IPS-18a (cell line): ENCODE data around the gene GPR4.
"Not testable (repeated sequence)": the region's sequence is repeated elsewhere in the genome, so short reads cannot be mapped to it uniquely, and the experiment has no call there.

Experiments used
- H3K27ac ChIP-seq: one replicate; pipeline ENCODE4 v1.5.1; 2013; ENCODE audit warnings: low read length
- H3K27me3 ChIP-seq: one replicate; pipeline ENCODE4 v1.6.1; 2013; ENCODE audit warnings: mild to moderate bottlenecking, low read length; ENCODE audit not compliant: control insufficient read depth, insufficient read depth
- H3K36me3 ChIP-seq: one replicate; pipeline ENCODE4 v1.6.1; 2013; ENCODE audit warnings: low read depth, low read length; ENCODE audit not compliant: control insufficient read depth
- H3K4me1 ChIP-seq: one replicate; pipeline ENCODE4 v1.6.1; 2013; ENCODE audit warnings: low read depth, low read length; ENCODE audit not compliant: control insufficient read depth
- H3K4me3 ChIP-seq: one replicate; pipeline ENCODE4 v1.5.1; 2013; ENCODE audit warnings: low read length
- H3K9ac ChIP-seq: one replicate; pipeline ENCODE4 v1.6.1; 2013; ENCODE audit warnings: mild to moderate bottlenecking, low read length, moderate library complexity
- H3K9me3 ChIP-seq: one replicate; pipeline ENCODE4 v1.6.1; 2013; ENCODE audit warnings: low read depth, low read length; ENCODE audit not compliant: control insufficient read depth

Gene GPR4

GRCh38 chr19:45616704-45617017 lies 14.6 kb upstream of the GPR4 start:
- Histone ChIP-seq H3K27me3 (no peaks in the 10 kb centered on the region), H3K4me3 (peak overlapping the region; percentile 78), H3K4me1 (no peaks in the 10 kb centered on the region), H3K9ac (peak overlapping the region; percentile 74), H3K36me3 (peaks cover 6% of the 10 kb centered on the region), H3K27ac (peak overlapping the region; percentile 54), H3K9me3 (no peaks in the 10 kb centered on the region)

- peaks cover 6% of the 10 kb centered on the region for H3K36me3 ChIP-seq
- no peaks in the 10 kb centered on the region for H3K27me3 ChIP-seq
- no peaks in the 10 kb centered on the region for H3K4me1 ChIP-seq
- H3K9ac ChIP-seq = peak overlapping the region; percentile 74
- peak overlapping the region; percentile 80 for H3K27ac ChIP-seq
- H3K9me3 ChIP-seq = no peaks in the 10 kb centered on the region
- H3K4me3 ChIP-seq = peak overlapping the region; percentile 81
Observed at GRCh38 chr19:45615795-45616703, 14.0 kb upstream of the GPR4 start.

- H3K36me3 ChIP-seq, H3K4me1 ChIP-seq, H3K27ac ChIP-seq, H3K9me3 ChIP-seq, H3K9ac ChIP-seq, H3K27me3 ChIP-seq, H3K4me3 ChIP-seq: not testable (repeated sequence)
Observed at GRCh38 chr19:45615056-45615455, 13.0 kb upstream of the GPR4 start.

- no peaks in the 10 kb centered on the region for H3K4me1 ChIP-seq
- H3K9me3 ChIP-seq = no peaks in the 10 kb centered on the region
- peaks cover 6% of the 10 kb centered on the region for H3K36me3 ChIP-seq
- H3K4me3 ChIP-seq = no peak overlapping the region
- no peaks in the 10 kb centered on the region for H3K27me3 ChIP-seq
- H3K27ac ChIP-seq = no peak overlapping the region
- H3K9ac ChIP-seq = no peak overlapping the region
Observed at GRCh38 chr19:45613926-45614725, 12.1 kb upstream of the GPR4 start.

GRCh38 chr19:45608948-45609347 lies 6.9 kb upstream of the GPR4 start:
- no peak overlapping the region for H3K9ac ChIP-seq
- no peak overlapping the region for H3K27ac ChIP-seq
- H3K4me1 ChIP-seq = no peaks in the 10 kb centered on the region
- no peaks in the 10 kb centered on the region for H3K9me3 ChIP-seq
- H3K36me3 ChIP-seq = peaks cover 6% of the 10 kb centered on the region
- no peak overlapping the region for H3K4me3 ChIP-seq
- no peaks in the 10 kb centered on the region for H3K27me3 ChIP-seq

GRCh38 chr19:45607071-45608029 lies 5.3 kb upstream of the GPR4 start:
- H3K4me1 ChIP-seq = no peaks in the 10 kb centered on the region
- H3K4me3 ChIP-seq = peak overlapping the region; percentile 67
- H3K27ac ChIP-seq = no peak overlapping the region
- no peaks in the 10 kb centered on the region for H3K9me3 ChIP-seq
- peaks cover 10% of the 10 kb centered on the region for H3K27me3 ChIP-seq
- no peaks in the 10 kb centered on the region for H3K36me3 ChIP-seq
- H3K9ac ChIP-seq = peak overlapping the region; percentile 59

GRCh38 chr19:45601115-45601514 lies 897 bp downstream of the GPR4 start:
- Histone ChIP-seq H3K36me3 (no peaks in the 10 kb centered on the region), H3K9ac (no peak overlapping the region), H3K9me3 (no peaks in the 10 kb centered on the region), H3K27me3 (peaks cover 72% of the 10 kb centered on the region), H3K27ac (no peak overlapping the region), H3K4me1 (peaks cover 25% of the 10 kb centered on the region), H3K4me3 (no peak overlapping the region)

GRCh38 chr19:45600340-45600885 lies 1.6 kb downstream of the GPR4 start:
- Histone ChIP-seq H3K4me3 (peak overlapping the region; percentile 17), H3K27me3 (peaks cover 72% of the 10 kb centered on the region), H3K27ac (no peak overlapping the region), H3K4me1 (peaks cover 25% of the 10 kb centered on the region), H3K9ac (no peak overlapping the region), H3K9me3 (no peaks in the 10 kb centered on the region), H3K36me3 (no peaks in the 10 kb centered on the region)

GRCh38 chr19:45599286-45599685 lies 2.7 kb downstream of the GPR4 start:
- Histone ChIP-seq H3K27me3 (peaks cover 72% of the 10 kb centered on the region), H3K4me1 (peaks cover 25% of the 10 kb centered on the region), H3K27ac (no peak overlapping the region), H3K36me3 (no peaks in the 10 kb centered on the region), H3K9me3 (no peaks in the 10 kb centered on the region), H3K9ac (no peak overlapping the region), H3K4me3 (peak overlapping the region; percentile 72)

- Histone ChIP-seq H3K4me3 (peak overlapping the region; percentile 72), H3K27me3 (peaks cover 72% of the 10 kb centered on the region), H3K9ac (no peak overlapping the region)
Observed at GRCh38 chr19:45598267-45599001, 3.6 kb downstream of the GPR4 start.

More at GRCh38 chr19:45598267-45599001, 3.6 kb downstream of the GPR4 start:
- Histone ChIP-seq H3K36me3 (no peaks in the 10 kb centered on the region), H3K27ac (no peak overlapping the region), H3K9me3 (no peaks in the 10 kb centered on the region), H3K4me1 (peaks cover 25% of the 10 kb centered on the region)
